GM18511 (cell line): ENCODE data around the gene LTBP2.

Experiments used
- ATAC-seq: cut with Tn5 transposase; IDR thresholded peaks from one replicate; pipeline ENCODE4 v1.9.1; 2021; ENCODE audit warnings: mild to moderate bottlenecking, moderate library complexity; ENCODE audit not compliant: unreplicated experiment

The LTBP2 gene

DNA sequence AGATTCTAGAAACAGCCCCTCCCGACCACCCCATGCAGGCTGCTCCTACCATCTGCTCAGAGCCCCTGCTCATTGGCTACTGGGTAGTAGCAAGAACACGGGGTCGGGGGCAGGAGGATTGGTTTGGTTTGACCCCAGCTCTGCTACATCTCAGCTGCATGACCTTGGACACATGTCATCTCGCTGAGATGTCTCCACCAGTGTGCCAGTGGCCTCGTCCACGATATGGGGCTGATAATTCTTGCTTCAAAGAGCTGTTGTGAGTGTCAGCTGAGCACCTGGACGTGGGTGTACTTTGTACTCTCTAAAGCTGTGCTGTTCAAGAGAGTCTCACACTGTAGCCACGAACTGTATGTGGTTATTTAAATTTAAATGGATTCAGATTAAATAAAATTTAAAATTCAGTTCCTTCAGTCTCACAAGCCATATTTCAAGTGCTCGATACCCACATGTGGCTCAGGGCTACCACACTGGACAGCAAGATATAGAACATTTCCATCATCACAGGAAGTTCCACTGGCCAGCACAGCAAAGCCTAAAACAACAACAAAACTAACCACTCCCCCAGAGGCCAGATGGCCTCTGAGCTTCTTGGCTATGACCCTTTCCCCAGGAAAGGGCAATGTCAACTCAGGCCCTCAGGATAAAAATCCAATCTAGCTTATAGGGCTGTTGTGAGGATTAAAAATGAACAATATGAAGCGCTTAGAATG is 18.6 kb downstream of the LTBP2 start:
- ATAC-seq = no peak

DNA sequence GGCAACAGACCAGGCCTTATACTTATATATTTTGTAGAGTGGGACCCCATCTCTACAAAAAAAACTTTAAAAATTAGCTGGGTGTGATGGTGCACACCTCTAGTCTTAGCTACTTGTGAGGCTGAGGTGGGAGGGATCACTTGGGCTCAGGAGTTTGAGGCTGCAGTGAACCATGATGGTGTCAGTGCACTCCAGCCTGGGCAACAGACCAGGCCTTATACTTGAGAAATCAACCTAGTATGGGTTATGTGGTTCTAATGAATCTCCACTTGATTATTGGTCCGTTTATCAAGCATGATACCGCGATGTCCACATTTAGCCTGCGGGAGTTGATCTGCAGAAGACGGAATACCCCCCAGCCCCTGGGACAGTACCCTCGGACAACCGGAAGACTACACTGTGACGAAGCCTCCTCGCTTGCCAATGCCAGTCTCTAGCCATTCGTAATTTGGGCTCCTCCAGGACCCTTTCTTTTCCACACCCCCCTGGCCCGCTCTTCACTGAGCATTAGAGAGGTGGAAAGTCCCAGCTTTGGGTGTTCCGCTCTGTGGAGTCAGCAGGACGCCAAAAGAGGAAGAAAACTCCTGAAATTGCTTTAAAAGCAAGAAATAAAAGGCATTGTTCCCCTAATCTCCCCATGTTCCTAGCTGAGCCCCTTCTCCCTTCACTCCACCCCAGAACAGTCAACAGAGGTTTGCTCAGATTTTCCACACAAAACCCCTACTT is 19.4 kb downstream of the LTBP2 start:
- ATAC-seq = no peak

DNA sequence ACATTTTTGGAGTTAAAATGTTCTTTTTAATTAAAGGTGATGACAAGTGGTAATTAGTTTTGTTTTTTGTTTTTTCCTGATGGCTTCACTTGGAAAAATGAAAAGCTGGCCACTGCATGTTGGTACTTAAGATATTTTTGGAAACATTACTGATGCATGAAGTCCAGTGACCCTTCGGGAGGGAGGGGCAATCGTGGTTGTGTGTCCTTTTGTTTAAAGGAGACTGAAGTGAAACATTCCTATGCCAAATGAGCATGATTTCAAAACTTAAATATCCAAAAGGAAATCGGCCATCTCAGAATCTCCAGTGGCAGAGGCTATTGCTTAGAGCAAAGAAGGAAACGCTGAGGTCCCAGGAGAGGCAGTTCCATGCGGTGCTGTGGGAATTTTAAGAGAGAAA is 20.1 kb downstream of the LTBP2 start:
- ATAC-seq = no peak

DNA sequence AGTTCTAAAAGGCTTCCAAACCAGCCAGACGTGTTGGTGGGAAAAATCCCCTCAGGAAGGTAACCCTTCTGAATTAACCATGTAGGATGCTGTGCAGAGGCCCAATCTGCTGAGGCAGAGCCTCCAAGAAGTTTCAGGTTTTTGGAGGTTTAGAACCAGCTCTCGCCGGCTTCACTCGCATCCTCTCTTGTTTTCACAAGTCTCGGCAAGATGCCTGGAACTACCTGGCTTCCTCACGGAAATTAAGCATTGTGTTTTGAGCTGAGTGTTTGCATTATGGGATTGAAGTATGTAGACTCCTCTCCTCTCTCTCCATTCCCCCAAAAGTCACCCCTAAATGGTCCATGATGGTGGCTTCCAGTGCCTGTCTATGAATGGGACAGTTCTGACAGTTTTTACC is 20.6 kb downstream of the LTBP2 start:
- no peak for ATAC-seq

DNA sequence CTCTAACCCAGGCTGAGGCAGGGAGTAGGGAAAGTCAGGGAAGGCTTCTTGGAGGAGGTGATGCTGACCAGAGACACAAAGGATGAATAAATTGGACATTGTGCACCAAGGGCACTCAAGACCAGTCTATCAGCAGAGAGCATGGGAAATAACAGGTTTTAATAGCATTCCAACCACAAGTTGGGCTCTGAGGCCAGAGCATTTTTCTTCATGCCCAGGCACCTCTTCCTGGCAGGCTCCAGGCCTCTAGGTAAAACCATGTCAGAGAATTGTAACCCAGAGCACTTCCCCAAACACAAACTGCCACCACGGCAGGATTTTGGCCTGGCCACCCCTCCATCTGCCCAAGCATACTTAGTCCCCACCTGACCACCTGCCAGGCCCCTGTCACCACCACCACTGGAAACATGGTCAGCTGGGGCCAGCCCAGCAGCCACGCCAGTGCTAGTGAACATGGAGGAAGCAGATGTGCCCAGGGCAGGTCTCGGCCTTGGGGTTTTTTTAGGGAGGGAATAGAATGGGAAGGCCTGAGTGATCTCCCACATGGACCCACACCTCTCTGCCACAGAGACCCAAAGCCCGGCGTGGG is 22.7 kb downstream of the LTBP2 start:
- no peak for ATAC-seq

DNA sequence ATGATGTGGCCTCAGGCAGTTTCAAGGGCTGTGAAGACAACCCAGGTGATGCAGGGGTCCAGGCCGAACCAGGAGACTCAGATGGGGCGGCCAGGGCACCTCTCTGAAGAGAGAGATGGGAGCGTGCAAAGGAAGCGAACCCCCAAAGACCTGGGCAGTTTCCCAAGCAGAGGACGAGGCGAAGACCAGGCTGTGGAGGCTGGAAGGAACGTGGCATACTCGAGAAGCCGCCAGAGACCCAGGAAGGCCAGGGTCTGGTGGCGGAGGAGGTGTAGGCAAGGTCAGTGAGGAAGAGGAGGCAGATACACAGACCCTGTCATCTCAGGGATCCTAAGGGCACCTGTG is 24.7 kb downstream of the LTBP2 start:
- ATAC-seq = no peak

DNA sequence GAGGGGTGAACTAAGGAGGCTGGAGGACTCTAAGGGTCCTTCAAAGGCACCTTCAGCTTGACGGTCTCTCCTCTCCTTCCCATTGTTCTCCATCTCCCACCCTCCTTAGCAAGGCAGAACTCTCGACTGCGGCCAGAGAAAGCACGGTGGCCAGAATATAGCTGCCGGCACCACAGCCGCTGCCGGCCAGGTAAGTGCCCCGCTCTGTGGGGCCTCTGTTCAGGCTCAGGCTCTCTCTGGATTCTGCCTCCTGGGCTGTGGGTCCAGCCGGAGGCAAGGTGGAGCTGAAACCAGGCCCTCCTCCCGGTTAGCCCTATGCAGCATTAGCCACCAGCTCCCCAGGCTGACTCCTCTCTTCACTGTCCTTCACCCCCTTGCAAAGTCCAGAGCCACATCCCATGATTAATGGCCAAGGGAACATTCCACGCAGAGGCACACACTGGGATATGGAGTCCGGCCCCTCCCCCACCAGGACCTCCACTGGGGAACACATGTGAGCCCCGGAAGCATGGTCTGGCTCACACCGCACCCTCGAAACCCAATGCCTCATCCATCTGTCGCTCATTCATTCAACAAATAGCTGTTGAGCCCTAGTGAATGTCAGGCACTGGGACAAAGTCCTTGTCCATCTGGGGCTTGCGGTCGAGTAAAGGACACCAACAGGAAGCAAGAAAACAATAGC is 25.2 kb downstream of the LTBP2 start:
- ATAC-seq = no peak

DNA sequence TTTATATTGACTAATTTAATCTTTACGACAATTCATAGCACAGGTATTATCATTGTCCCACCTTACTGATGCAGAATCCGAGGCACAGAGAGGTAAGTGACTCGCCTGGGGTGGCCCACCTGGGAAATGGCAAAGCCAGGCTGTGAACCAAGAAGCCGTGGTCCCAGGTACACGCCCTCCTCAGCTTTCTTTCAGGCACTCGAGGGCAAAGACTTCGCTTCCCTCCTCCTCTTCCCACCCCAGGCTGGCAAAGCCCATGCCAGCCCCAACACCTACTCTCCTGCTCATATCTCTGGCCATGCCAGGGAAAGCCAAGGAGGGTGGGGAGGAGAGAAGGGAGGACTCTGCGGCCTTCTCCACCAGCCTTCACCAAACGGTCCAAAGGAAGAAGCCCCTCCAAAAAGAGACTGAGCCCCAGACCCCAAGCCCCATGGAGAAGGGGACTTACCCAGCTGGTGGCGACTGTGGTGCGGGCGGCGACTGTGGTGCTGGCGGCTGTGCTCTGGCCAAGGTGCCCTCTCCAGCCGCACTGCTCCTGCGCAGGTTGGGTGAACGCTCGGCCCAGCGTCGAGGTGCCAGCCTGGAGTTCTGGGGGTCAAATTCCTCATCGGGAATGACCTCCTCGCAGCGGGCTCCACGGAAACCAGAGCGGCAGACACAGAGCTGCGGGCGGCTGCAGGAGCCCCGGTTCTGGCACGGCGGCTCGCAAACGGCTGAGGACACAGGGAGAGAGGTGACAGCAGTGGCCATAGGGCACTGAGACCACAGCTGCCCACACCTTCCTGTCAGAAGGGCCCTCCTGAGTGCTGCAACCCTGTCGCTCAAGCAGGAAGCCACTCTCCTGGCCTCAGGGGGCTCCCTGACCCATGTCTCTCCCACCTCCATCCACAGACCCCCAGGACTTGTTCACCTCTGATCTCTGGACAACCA is 26.4 kb downstream of the LTBP2 start:
- no peak for ATAC-seq

DNA sequence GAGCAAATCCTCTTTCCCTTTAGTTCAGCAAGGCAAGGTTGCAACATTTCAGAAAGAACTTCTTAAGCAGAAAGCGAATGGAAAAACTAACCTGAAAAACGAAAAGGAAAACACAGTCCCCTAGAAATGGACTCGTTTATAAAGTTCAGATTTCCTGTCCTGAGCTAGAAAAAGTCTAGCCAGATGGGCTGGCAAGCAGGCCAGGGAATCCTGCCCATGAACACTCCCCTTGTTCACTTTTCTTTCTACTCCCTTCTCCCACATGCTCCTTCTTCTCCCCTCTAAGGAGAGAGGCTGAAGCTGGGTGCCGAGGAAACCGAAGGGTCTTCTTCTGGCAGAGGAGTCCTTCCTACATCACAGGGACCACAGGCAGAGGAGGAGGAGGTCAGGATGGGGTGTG is 27.1 kb downstream of the LTBP2 start:
- no peak for ATAC-seq

DNA sequence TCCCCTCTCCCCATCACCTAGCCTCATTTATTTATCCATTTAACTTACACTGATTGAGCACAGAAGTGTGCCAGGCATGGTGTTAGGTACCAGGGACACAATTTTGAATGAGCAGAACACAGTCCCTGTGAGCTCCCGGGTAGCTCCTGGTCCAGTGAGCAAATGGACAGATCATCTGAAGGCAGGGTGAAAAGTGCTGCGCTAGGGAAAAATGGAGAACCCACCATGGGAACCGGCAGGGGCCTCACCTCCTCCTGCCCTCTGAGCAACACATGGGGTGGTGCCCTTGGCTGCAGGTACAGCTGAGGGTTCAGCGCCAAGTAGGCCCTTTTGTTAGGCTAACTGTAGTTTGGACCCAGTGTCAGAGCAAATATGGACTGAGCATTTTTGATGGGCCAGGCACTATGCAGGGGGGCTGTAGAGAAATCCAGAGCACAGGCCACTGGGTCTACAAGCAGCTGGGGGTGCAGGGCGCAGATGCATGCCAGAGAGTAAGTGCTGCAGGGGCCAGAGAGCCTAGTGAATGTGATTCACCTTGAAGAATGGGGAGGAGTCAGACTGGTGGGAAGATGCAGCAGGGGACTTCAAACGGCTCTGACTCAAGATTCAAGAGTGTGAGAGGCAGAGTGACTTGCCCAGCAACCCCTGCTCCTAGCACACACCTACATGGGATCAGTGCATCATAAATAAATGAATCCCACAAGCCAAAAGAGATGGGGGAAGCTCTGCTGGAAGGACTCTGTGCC is 28.2 kb downstream of the LTBP2 start:
- ATAC-seq = no peak

DNA sequence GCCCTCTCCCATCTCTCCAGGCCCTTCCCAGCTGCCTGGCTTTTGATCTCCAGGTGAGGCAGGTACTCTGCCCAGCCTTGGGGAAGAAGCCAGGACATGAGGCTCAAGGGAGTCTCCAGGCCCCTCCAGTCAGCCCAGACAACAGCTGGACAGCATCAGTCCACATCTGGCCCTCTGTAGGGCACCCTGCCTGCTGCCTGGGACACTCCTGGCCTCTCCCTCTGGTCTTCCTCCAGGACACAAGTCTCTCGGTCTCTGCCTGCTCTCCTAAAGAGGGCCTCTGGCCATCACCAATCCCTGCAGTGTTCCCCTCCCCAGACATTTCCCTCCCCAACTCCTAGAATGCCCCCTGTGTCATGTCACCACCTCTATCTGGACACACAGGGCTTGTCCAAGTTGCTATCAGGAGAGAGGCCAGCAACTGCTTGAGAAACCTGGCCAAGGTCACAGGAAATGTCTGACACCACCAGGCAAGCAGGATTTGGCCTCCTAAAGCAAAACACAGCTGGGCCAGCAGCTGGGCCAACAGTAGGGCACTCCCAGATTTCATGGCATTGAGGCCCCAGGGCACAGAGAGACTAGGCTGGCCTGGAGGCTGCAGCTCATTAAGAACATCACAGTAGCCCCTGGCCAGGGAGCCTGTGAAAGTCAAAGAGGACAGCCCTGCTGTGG is 29.0 kb downstream of the LTBP2 start:
- ATAC-seq = no peak

DNA sequence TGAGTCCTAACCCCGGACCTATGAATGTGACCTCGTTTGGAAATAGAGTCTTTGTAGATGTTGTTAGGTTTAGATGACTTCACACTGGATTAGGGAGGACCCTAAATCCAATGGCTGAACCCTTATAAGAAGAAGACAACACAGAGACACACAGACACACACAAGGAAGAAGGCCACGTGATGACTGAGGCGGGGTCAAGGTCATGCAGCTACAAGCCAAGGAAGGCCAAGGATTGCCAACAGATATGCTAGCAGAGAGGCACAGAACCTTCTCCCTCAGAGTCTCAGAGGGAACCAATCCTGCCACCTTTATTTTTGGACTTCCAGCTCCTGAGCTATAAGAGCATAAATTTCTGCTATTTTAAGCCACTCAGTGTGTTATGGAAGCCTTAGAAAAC is 31.8 kb downstream of the LTBP2 start:
- no peak for ATAC-seq

DNA sequence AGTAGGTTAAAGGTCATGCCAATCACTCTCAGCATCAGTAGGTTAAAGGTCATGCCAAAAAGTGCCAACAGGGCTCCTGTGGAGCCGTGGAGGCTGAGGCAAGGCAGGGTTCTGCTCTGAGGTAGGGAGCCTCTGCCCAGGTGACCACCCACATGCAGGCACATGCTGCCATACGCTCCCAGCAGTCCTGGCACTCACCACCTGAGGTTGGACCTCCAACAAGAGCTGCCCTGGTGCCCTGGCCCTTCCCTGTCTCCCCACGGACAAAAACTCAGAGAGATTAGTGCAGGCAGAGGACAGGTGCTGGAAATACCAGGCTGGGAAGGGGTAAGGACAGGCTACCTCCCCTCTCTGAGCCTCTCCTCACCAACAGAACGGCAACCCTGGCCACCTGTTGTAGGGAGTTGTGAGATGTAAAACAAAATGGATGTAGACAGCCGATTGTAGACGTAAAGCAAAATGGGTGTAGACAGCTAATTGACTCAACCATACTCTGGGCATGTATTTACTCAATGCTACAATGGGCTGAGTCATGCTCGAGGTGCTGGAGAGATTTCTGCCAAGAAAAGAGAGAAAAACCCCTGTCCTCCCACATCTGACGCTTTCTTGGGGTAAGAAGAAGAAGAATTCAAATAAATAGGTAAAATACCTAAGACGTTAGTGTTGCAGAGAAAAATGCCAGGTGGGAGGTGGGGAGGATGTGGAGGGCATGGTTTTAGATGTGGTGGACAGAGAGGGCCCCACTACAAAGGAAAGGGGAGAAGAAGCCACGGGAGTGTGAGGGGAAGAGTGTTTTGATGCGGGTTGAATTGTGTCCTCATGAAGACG is 32.4 kb downstream of the LTBP2 start:
- no peak for ATAC-seq

DNA sequence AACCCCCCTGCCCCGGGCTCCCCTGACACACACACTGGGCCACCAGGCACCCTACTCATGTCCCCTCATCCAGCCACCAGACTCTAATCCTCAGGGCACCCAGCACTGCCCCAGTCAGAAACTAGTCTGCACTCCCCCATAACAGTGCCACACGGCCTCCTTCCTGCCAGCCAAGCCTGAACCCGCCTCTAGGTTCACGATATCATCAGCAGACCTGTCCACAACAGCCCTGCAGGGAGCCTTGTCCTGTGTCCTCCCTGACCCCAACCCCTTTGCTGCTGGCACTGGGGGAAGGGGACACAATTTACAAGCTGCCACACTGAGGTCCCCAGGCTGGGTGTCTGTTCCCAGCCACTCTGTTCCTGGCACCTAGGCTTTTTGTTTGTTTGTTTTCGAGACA is 33.6 kb downstream of the LTBP2 start:
- ATAC-seq = no peak

DNA sequence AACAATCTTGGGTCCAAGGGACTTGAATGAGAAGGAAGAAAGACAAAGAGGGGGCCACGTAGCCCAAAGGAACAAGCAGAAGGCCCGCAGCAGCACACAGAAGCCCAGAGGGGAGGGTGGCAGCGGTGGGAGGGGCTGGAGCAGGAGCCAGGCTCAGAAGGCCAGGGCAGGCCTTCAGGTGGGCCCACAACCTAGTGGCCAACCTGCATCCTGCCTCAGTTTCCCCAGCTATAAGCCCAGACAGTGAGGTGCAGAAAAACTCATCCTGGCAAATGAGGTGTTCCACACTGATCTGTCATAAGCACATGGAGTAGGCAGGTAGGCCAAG is 34.1 kb downstream of the LTBP2 start:
- no peak for ATAC-seq

DNA sequence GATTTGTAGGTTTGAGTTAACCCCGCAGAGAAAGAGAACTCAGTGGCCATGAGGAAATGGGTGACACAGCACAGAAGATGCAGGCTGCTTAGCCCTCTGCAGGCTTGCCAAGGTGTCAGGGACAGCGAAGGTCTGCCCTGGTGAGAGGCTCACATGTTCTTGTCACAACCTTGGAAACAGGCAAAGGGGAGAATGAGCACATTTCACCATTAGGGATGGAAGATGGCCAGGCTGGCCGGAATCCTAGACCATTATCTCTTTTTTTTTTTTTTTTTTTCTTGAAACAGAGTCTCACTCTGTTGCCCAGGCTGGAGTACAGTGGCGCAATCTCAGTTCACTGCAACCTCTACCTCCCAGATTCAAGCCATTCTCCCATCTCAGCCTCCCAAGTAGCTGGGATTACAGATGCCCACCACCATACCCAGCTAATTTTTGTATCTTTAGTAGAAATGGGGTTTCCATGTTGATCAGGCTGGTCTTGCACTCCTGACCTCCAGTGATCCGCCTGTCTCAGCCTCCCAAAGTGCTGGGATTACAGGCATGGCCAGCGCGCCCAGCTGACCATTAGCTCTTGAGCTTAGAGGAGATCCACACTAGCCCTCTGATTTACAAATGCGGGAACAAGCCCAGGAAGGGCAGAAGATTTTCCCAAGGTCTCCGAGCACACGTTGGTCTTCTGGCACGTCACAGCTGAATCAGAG is 34.6 kb downstream of the LTBP2 start:
- no peak for ATAC-seq

DNA sequence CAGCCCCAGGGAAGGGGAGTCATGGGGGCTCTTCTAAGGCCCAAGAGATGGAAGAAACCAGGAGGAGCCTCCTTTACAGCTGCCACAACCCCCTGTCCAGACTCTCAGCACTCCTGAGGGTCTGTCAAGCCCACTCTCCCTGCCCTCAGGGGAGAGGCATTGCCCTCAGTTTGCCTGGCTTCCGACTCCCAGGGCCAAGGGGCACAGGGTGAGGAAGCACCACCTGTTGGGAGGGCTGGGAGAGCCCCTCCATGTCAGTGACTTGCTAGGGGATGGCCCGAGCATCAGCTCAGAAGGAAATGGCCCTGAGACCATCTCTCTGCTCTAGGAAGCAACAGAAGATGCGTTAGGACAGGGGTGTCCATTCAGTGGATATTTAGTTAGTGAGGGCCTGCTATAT is 36.1 kb downstream of the LTBP2 start:
- ATAC-seq = no peak

DNA sequence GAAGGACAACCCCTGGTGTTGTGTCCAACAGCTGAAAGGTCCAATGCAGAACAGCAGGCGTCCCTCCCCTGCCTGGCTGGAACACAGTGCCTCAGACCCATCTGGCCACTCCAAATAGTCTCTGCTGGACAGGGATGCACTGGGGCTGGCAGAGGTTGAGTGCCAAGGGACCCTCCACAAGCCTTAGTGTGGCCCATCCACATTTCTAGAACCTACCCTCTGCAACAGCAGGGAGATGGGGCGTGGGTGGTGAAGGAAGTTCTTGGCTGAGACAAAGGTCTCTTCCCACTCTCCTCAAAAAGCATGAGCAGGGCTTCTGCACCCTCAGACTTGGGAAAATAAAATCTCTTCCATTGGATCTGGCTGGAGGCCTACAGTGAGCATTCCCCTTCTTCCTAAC is 36.5 kb downstream of the LTBP2 start:
- ATAC-seq = no peak
